ENCODE data around the gene HS6ST1. TPM values are rescaled to one million over a fixed set of nuclear protein-coding genes. Genes with fewer than 3 reads are reported as not detected.

Gene HS6ST1
- total RNA-seq, 1 experiment from 2014 or later = 21.5 TPM

DNA sequence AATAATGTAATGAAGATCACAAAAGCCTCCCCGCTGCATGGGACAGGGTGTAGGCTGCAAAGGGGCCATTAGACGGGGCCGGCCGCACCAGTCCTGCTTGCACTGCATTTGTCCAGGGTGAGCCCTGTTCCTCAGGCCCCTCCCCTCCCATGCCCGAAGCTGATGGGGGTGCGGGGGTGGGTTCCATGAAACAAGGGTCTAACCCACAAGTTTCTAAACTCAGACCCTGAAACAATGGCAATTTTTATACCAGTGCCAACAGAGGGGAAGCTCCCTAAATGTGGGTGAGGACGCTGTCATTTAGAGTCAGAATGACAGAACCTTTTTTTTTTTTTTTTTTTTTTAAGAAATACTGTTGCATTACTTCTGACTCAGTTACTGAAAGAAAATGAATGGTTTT lies 39.7 kb downstream of the HS6ST1 start:
- Histone ChIP-seq H3K9me2 (replicated peaks; ENCODE audit: low read length) (no peaks in the 10 kb centered on the region), H3K79me2 (ENCODE audit: low read length) (no peaks in the 10 kb centered on the region), H3K9me3 (ENCODE audit: low read length) (no peaks in the 10 kb centered on the region), H2AFZ (ENCODE audit: low read length) (no peak overlapping the region), H3F3A (ENCODE audit: low read length, unreplicated experiment) (no peaks in the 10 kb centered on the region), H3K27me3 (ENCODE audit: low read length) (no peaks in the 10 kb centered on the region), H3K36me3 (ENCODE audit: low read depth, low read length) (peaks cover 5% of the 10 kb centered on the region; the same call in 1 of the 2 replicates), H3K4me3 (ENCODE audit: low read length) (no peak overlapping the region), H3K27ac (ENCODE audit: low read length) (no peak overlapping the region), H3K4me1 (ENCODE audit: insufficient read depth, low read length) (no peaks in the 10 kb centered on the region), H3K4me2 (ENCODE audit: low read length) (no peak overlapping the region), H4K20me1 (ENCODE audit: low read length) (no peaks in the 10 kb centered on the region), H3K9ac (ENCODE audit: low read length) (no peak overlapping the region)
- no TSS peak for BruUV-seq (replicated peaks)
- ATAC-seq (no peak), DNase-seq (no peak)
- TF ChIP-seq EZH2phosphoT487 (IDR thresholded peaks at IDR 0.05; ENCODE audit: borderline replicate concordance, low read length) (no peak), EZH2 (IDR thresholded peaks at IDR 0.05; ENCODE audit: low read length, unreplicated experiment) (no peak)
- TF ChIP-seq, protein P1, sequence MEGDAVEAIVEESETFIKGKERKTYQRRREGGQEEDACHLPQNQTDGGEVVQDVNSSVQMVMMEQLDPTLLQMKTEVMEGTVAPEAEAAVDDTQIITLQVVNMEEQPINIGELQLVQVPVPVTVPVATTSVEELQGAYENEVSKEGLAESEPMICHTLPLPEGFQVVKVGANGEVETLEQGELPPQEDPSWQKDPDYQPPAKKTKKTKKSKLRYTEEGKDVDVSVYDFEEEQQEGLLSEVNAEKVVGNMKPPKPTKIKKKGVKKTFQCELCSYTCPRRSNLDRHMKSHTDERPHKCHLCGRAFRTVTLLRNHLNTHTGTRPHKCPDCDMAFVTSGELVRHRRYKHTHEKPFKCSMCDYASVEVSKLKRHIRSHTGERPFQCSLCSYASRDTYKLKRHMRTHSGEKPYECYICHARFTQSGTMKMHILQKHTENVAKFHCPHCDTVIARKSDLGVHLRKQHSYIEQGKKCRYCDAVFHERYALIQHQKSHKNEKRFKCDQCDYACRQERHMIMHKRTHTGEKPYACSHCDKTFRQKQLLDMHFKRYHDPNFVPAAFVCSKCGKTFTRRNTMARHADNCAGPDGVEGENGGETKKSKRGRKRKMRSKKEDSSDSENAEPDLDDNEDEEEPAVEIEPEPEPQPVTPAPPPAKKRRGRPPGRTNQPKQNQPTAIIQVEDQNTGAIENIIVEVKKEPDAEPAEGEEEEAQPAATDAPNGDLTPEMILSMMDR (conservative IDR thresholded peaks at IDR 0.05; ENCODE audit: low read depth, low read length) = no peak
- ChIA-PET POLR2A (ENCODE audit: unreplicated experiment) (no interaction called here), CTCF (no interaction called here)
- intact Hi-C loops (cut with micrococcal nuclease) = no loop called here

DNA sequence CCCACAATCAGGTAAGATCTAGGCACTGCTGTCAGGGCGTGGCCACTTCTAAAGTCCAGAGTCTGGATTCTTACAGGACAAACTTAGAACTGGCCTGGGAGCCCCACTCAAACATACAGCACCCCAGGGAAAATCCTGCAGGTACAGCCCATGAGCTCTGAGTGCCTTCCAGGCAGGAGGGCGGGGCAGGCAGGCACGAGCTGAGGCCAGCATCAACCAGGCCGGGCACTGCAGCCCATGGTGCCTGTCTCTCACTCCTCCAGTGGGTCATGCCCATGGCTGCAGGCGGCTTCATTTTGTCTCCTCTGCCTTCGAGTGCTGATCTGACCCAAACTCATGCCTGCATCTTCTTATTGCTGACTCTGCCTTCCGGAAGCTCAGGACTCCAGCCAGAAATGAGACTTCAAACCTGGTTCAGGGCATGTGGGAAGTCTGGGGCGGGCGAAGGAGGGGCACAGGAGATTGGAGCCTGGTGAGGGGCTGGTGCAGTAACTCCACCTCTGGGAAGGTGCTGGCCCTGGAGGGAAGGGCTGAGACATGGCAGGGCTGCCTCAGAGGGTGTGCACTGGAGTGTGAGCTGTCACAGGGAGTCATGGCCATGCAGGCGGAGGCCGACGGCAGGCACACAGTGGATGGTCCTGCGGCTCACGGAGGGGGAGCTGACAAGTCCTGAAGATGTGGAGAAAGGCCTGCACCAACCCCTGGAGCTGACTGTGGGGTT lies 40.5 kb downstream of the HS6ST1 start:
- no peaks in the 10 kb centered on the region for H4K20me1 ChIP-seq (ENCODE audit: low read length)
- H3K4me1 ChIP-seq (ENCODE audit: insufficient read depth, low read length) = no peaks in the 10 kb centered on the region
- H3K9me3 ChIP-seq (ENCODE audit: low read length) = no peaks in the 10 kb centered on the region
- no peak overlapping the region for H3K4me2 ChIP-seq (ENCODE audit: low read length)
- no peak for ATAC-seq
- ChIA-PET CTCF (no interaction called here), POLR2A (ENCODE audit: unreplicated experiment) (no interaction called here)
- H3K27me3 ChIP-seq (ENCODE audit: low read length) = no peaks in the 10 kb centered on the region
- BruUV-seq (replicated peaks) = no TSS peak
- H3K9ac ChIP-seq (ENCODE audit: low read length) = no peak overlapping the region
- H3K36me3 ChIP-seq (ENCODE audit: low read depth, low read length) = peaks cover 5% of the 10 kb centered on the region; the same call in 1 of the 2 replicates
- no peak overlapping the region for H3K4me3 ChIP-seq (ENCODE audit: low read length)
- DNase-seq = no peak
- intact Hi-C loops (cut with micrococcal nuclease) = no loop called here
- no peaks in the 10 kb centered on the region for H3F3A ChIP-seq (ENCODE audit: low read length, unreplicated experiment)
- no peaks in the 10 kb centered on the region for H3K79me2 ChIP-seq (ENCODE audit: low read length)
- TF ChIP-seq EZH2 (IDR thresholded peaks at IDR 0.05; ENCODE audit: low read length, unreplicated experiment) (no peak), EZH2phosphoT487 (IDR thresholded peaks at IDR 0.05; ENCODE audit: borderline replicate concordance, low read length) (no peak)
- TF ChIP-seq, protein P1 (conservative IDR thresholded peaks at IDR 0.05; ENCODE audit: low read depth, low read length) = no peak
- H3K9me2 ChIP-seq (replicated peaks; ENCODE audit: low read length) = no peaks in the 10 kb centered on the region
- H3K27ac ChIP-seq (ENCODE audit: low read length) = no peak overlapping the region
- H2AFZ ChIP-seq (ENCODE audit: low read length) = no peak overlapping the region

DNA sequence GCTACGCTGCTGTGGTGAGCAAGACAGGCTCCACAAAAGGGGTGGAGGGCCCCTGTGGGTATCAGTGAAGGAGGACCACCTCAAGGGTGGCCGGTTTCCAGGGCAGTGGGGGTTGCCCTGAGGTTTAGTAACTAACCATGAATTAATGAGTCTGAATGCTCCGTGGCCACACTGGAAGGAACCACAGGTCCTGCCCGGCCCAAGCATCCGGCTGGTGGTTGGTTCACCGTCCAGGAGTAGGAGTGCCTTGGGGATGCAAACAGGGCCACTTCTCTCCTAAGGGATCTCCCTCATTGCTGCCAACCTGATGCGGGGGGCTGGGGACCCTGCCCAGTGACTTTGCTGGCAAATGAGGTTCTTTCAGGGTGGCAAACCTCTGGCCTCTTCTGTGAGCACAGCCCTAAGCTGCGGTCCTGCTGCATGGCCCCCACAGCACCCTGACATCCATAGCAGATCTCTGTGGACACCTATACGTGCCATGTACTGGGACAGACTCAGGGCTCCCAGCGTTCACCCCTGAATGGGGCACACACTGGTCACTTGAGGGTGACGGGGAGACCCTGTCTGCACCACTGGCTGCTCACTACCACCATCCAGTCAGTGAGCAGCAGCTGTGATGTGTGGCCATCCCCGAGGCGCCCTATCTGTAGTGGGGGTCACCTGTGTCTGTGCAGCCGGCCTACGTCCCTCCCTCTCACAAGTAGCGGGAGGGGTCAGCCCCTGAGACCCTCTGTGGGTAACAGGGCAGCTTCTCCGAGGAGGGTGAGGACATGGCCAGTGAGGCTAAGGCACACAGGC lies 41.6 kb downstream of the HS6ST1 start:
- H3K4me2 ChIP-seq (ENCODE audit: low read length) = no peak overlapping the region
- no peak overlapping the region for H3K9ac ChIP-seq (ENCODE audit: low read length)
- no peak overlapping the region for H3K4me3 ChIP-seq (ENCODE audit: low read length)
- BruUV-seq (replicated peaks) = no TSS peak
- H3F3A ChIP-seq (ENCODE audit: low read length, unreplicated experiment) = no peaks in the 10 kb centered on the region
- no peak overlapping the region for H3K27ac ChIP-seq (ENCODE audit: low read length)
- TF ChIP-seq EZH2 (IDR thresholded peaks at IDR 0.05; ENCODE audit: low read length, unreplicated experiment) (no peak), EZH2phosphoT487 (IDR thresholded peaks at IDR 0.05; ENCODE audit: borderline replicate concordance, low read length) (no peak)
- TF ChIP-seq, protein P1 (conservative IDR thresholded peaks at IDR 0.05; ENCODE audit: low read depth, low read length) = no peak
- no peaks in the 10 kb centered on the region for H3K9me2 ChIP-seq (replicated peaks; ENCODE audit: low read length)
- no peaks in the 10 kb centered on the region for H3K4me1 ChIP-seq (ENCODE audit: insufficient read depth, low read length)
- no peak for ATAC-seq
- no peaks in the 10 kb centered on the region for H3K79me2 ChIP-seq (ENCODE audit: low read length)
- H3K36me3 ChIP-seq (ENCODE audit: low read depth, low read length) = peaks cover 5% of the 10 kb centered on the region; the same call in 1 of the 2 replicates
- intact Hi-C loops (cut with micrococcal nuclease) = no loop called here
- DNase-seq = no peak
- H3K27me3 ChIP-seq (ENCODE audit: low read length) = no peaks in the 10 kb centered on the region
- H4K20me1 ChIP-seq (ENCODE audit: low read length) = no peaks in the 10 kb centered on the region
- H2AFZ ChIP-seq (ENCODE audit: low read length) = no peak overlapping the region
- ChIA-PET CTCF (no interaction called here), POLR2A (ENCODE audit: unreplicated experiment) (no interaction called here)
- H3K9me3 ChIP-seq (ENCODE audit: low read length) = no peaks in the 10 kb centered on the region

Measured in PC-3 (cell line).